ENCODE data around the gene ARFGEF3.

DNA sequence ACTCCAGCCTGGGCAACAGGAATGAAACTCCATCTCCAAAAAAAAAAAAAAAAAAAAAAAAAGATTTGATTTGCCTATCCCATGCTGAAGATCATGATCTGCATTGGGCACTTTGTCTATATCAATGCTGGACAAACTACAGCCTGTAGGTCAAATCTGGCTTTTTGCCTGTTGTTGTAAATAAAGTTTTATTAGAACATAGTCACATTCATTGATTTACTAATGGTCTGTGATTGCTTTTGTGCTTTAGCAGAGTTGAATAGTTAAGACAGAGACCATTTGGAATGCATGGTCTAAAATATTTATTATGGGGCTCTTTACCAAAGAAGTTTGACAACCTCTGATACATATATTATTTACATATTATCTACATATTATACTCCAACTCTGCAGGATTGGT lies 42.6 kb downstream of the ARFGEF3 start:
- no peak for TF ChIP-seq TAF1 (IDR thresholded peaks at IDR 0.05; ENCODE audit: borderline replicate concordance, insufficient read depth, low read length)
- no peak for TF ChIP-seq REST (IDR thresholded peaks at IDR 0.05; ENCODE audit: insufficient read depth in 1 of 2, low read depth in 2 of 2, low read length in 2 of 2)
